CD14-positive monocyte (primary cell): Measurements from ENCODE around the gene MED12L. TPM values are rescaled to one million over a fixed set of nuclear protein-coding genes. Genes with fewer than 3 reads are reported as not detected.

Source experiments
- DNase-seq, 3 donors: peaks; one replicate each; pipeline ENCODE4 v3.0.0-alpha.2; 2011 to 2022
- H2AFZ ChIP-seq: 2 replicates; pipeline ENCODE4 v1.6.0; 2012; ENCODE audit warnings: mild to moderate bottlenecking, low read depth, low read length, inconsistent platforms; ENCODE audit not compliant: insufficient read depth, poor library complexity, severe bottlenecking
- H3K27ac ChIP-seq, 2 donors: 1 replicate in 1 of 2; 2 replicates in 1 of 2; pipeline ENCODE4 v1.5.1; 2012 to 2013; ENCODE audit warnings: low read length in 2 of 2, control low read depth in 1 of 2, inconsistent platforms in 1 of 2, low read depth in 1 of 2, mild to moderate bottlenecking in 1 of 2
- H3K27me3 ChIP-seq, 2 donors: one replicate each; pipeline versions ENCODE4 v1.6.0 to v1.6.1; 2011 to 2013; ENCODE audit warnings: low read length in 2 of 2; ENCODE audit not compliant: control insufficient read depth in 2 of 2, insufficient read depth in 2 of 2
- H3K36me3 ChIP-seq, 2 donors: replicated peaks in 1 of 2; 1 replicate in 1 of 2; 2 replicates in 1 of 2; pipeline versions ENCODE4 v1.5.1 to v1.6.1; 2012 to 2013; ENCODE audit warnings: low read length in 2 of 2, control low read depth in 1 of 2, inconsistent platforms in 1 of 2, mild to moderate bottlenecking in 1 of 2; ENCODE audit not compliant: insufficient read depth in 2 of 2, control insufficient read depth in 1 of 2
- H3K4me1 ChIP-seq, 2 donors: 1 replicate in 1 of 2; 2 replicates in 1 of 2; pipeline versions ENCODE4 v1.5.1 to v1.6.1; 2012 to 2013; ENCODE audit warnings: low read length in 2 of 2, control low read depth in 1 of 2, inconsistent platforms in 1 of 2, mild to moderate bottlenecking in 1 of 2, moderate library complexity in 1 of 2; ENCODE audit not compliant: insufficient read depth in 2 of 2, control insufficient read depth in 1 of 2
- H3K4me2 ChIP-seq: replicated peaks from 2 replicates; pipeline ENCODE3; 2012; ENCODE audit warnings: low read length, moderate library complexity, mild to moderate bottlenecking; ENCODE audit not compliant: poor library complexity, severe bottlenecking; ENCODE audit errors: extremely low read depth
- H3K4me3 ChIP-seq, 3 experiments: fragments of 200-600 bp in 1 of 3; sonication (generic) in 1 of 3; replicated peaks in 1 of 3; 1 replicate in 2 of 3; 2 replicates in 1 of 3; pipeline ENCODE4 v1.5.1; 2011 to 2013; ENCODE audit warnings: low read length in 3 of 3, mild to moderate bottlenecking in 3 of 3, control low read depth in 2 of 3, low read depth in 2 of 3, inconsistent platforms in 1 of 3, moderate library complexity in 1 of 3
- H3K79me2 ChIP-seq: 2 replicates; pipeline ENCODE4 v1.6.0; 2012; ENCODE audit warnings: mild to moderate bottlenecking, control low read depth, inconsistent platforms, low read length, moderate library complexity; ENCODE audit not compliant: insufficient read depth
- H3K9ac ChIP-seq: 2 replicates; pipeline ENCODE4 v1.6.0; 2017; ENCODE audit warnings: low read length, mild to moderate bottlenecking; ENCODE audit not compliant: insufficient read depth, poor library complexity, severe bottlenecking
- H3K9me3 ChIP-seq, 2 donors: replicated peaks in 1 of 2; 1 replicate in 1 of 2; 2 replicates in 1 of 2; pipeline versions ENCODE4 v1.5.1 to v1.6.1; 2012 to 2013; ENCODE audit warnings: low read length in 2 of 2, control low read depth in 1 of 2; ENCODE audit not compliant: control insufficient read depth in 1 of 2, insufficient read depth in 1 of 2
- H4K20me1 ChIP-seq: 2 replicates; pipeline ENCODE4 v1.6.0; 2012; ENCODE audit warnings: mild to moderate bottlenecking, low read length, control low read depth, moderate library complexity; ENCODE audit not compliant: insufficient read depth
- H3K27ac Mint-ChIP-seq, 7 donors: one replicate each; pipeline ENCODE4 v1.8.0; 2020; ENCODE audit warnings: mild to moderate bottlenecking in 7 of 7, mixed read lengths in 7 of 7, moderate library complexity in 6 of 7, inconsistent platforms in 2 of 7
- H3K27me3 Mint-ChIP-seq, 3 donors: one replicate each; pipeline ENCODE4 v1.8.0; 2021 to 2022; ENCODE audit warnings: low read depth in 3 of 3, mild to moderate bottlenecking in 3 of 3, mixed read lengths in 3 of 3, moderate library complexity in 3 of 3, inconsistent platforms in 1 of 3
- H3K36me3 Mint-ChIP-seq, 2 donors: one replicate each; pipeline ENCODE4 v1.8.0; 2020; ENCODE audit warnings: mixed read lengths in 2 of 2, inconsistent platforms in 1 of 2, mild to moderate bottlenecking in 1 of 2
- H3K4me1 Mint-ChIP-seq: one replicate; pipeline ENCODE4 v1.8.0; 2020; ENCODE audit warnings: mild to moderate bottlenecking, mixed read lengths
- H3K4me3 Mint-ChIP-seq, 2 donors: one replicate each; pipeline ENCODE4 v1.8.0; 2020; ENCODE audit warnings: mild to moderate bottlenecking in 2 of 2, mixed read lengths in 2 of 2, moderate library complexity in 1 of 2
- H3K9me3 Mint-ChIP-seq, 7 donors: one replicate each; pipeline ENCODE4 v1.8.0; 2020 to 2022; ENCODE audit warnings: mixed read lengths in 7 of 7, mild to moderate bottlenecking in 6 of 7, moderate library complexity in 6 of 7, inconsistent platforms in 2 of 7
- CTCF ChIP-seq: fragments of 200-600 bp; IDR thresholded peaks from one replicate; pipeline ENCODE4 v1.8.0; 2022; ENCODE audit warnings: antibody characterized with exemption, mild to moderate bottlenecking
- WGBS: methylation state at CpG from one replicate; pipeline ENCODE4 v1.1.5; 2013; ENCODE audit warnings: missing lambda C conversion rate; ENCODE audit not compliant: insufficient coverage; 5-methylcytosine and 5-hydroxymethylcytosine counted together
- intact Hi-C, 2 donors: fragments of 100-400 bp; cut with micrococcal nuclease; formaldehyde crosslinking; loops; one replicate each; pipeline versions ENCODE4 v1.15.0 to v1.15.1; 2023
- polyA plus RNA-seq, 3 donors: library from polyadenylated mRNA; depleted of rRNA in 1 of 3; unstranded in 2 of 3; stranded (reverse) in 1 of 3; fragments of 300-500 nt in 2 of 3; fragments of >200 nt in 1 of 3; fragmentation: Illumina TruSeq in 2 of 3; gene quantifications; 1 replicate in 2 of 3; 2 replicates in 1 of 3; pipeline ENCODE4 v1.2.3, GENCODE V29; 2012 to 2021

Gene MED12L
- polyA plus RNA-seq, 3 donors: 0.12 to 0.29 TPM; not detected in 1

GRCh38 chr3:151372063-151372820 lies 286.8 kb downstream of the MED12L start:
- Histone ChIP-seq H3K27me3 (no peaks in the 10 kb centered on the region), H3K4me2 (no peak overlapping the region), H3K9me3 (no peaks in the 10 kb centered on the region), H3K4me1 (no peaks in the 10 kb centered on the region), H3K4me3 (no peak overlapping the region), H3K27ac (no peak overlapping the region), H4K20me1 (no peaks in the 10 kb centered on the region), H3K9ac (no peak overlapping the region), H3K36me3 (no peaks in the 10 kb centered on the region), H3K79me2 (no peaks in the 10 kb centered on the region), H2AFZ (no peak overlapping the region)
- intact Hi-C loops: no loop called here
- Mint-ChIP-seq H3K4me3 (no peak overlapping the region), H3K36me3 (no peaks in the 10 kb centered on the region), H3K27ac (no peak overlapping the region), H3K27me3 (no peaks in the 10 kb centered on the region), H3K9me3 (no peaks in the 10 kb centered on the region), H3K4me1 (peaks cover 4% of the 10 kb centered on the region)
- WGBS: 100% methylated on average over 2 of the region's 4 CpGs
- no peak for TF ChIP-seq CTCF
- DNase-seq: no peak

- DNase-seq: no peak
- WGBS: 100% methylated on average over 4 of the region's 8 CpGs
- no peak for TF ChIP-seq CTCF
- Mint-ChIP-seq H3K27ac (peak overlapping the region in 1 of 7 donors; percentile 69), H3K9me3 (no peaks in the 10 kb centered on the region), H3K4me1 (peaks cover 16% of the 10 kb centered on the region), H3K4me3 (no peak overlapping the region), H3K36me3 (no peaks in the 10 kb centered on the region), H3K27me3 (no peaks in the 10 kb centered on the region)
- H3K4me3 ChIP-seq: no peak overlapping the region
- no peak overlapping the region for H3K9ac ChIP-seq
- no peaks in the 10 kb centered on the region for H3K36me3 ChIP-seq
- H2AFZ ChIP-seq: peak overlapping the region; percentile 19
- H4K20me1 ChIP-seq: no peaks in the 10 kb centered on the region
- H3K79me2 ChIP-seq: no peaks in the 10 kb centered on the region
- H3K27ac ChIP-seq: no peak overlapping the region
- no peaks in the 10 kb centered on the region for H3K27me3 ChIP-seq
- intact Hi-C loops: no loop called here
- peaks cover 7 to 8% of the 10 kb centered on the region in 2 donors for H3K4me1 ChIP-seq
- H3K4me2 ChIP-seq: no peak overlapping the region
- H3K9me3 ChIP-seq: no peaks in the 10 kb centered on the region
Measured at GRCh38 chr3:151377768-151378385, 292.4 kb downstream of the MED12L start.
